ENCODE data around the gene PRPSAP1.

GRCh38 chr17:76276069-76276431, 77.7 kb downstream of the PRPSAP1 start:
- no peak for TF ChIP-seq CTCF (conservative IDR thresholded peaks at IDR 0.05; ENCODE audit: low read depth, low read length)
- TF ChIP-seq EZH2 (IDR thresholded peaks at IDR 0.05; ENCODE audit: borderline replicate concordance, low read depth, low read length, poor library complexity, severe bottlenecking), result no peak
